ENCODE results near the gene MED23.

GRCh38 chr6:131657630-131658111 lies 29.6 kb upstream of the MED23 start:
- no peak for TF ChIP-seq CTCF (IDR thresholded peaks at IDR 0.05; ENCODE audit: low read depth, low read length)
- TF ChIP-seq MYC (IDR thresholded peaks at IDR 0.05; ENCODE audit: low read depth, low read length): no peak
- TF ChIP-seq POLR2A (IDR thresholded peaks at IDR 0.05; ENCODE audit: extremely low read depth, insufficient read length): no peak
